ENCODE measurements around the gene HS3ST5.
A peak's percentile ranks its signal among the peaks of the same experiment; 100 is the strongest.

HS3ST5 gene

DNA sequence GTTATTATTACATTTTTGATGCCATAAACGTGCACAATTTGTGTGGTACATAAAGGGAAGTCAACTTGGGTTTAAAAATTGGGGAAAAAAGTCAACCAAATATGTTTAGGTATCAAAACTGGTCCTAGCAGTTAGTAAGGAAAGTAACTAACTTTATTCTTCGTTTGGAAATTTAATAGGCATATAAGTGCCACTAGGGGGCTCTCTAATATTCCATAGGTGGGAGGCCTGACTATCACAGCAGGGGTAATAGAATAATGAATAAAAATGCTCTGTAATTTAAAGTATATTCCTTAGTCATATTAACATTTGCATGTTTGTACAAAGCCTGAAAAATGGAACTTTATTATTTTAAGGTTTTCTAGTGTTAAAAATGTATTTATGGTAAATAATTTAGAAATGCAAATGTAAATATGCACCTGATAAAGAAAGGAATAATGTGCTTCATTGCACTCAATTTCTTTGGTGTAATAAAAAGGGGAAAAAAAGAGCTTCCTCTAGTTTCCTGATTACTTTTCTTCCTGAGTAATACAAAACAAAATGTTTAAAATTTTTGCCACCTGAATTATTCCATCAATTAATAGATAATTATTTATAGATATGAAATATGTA lies 246.2 kb downstream of the HS3ST5 start:
- no peak for DNase-seq (ENCODE audit: extremely low read depth, low read depth)
- TF ChIP-seq, protein P1, sequence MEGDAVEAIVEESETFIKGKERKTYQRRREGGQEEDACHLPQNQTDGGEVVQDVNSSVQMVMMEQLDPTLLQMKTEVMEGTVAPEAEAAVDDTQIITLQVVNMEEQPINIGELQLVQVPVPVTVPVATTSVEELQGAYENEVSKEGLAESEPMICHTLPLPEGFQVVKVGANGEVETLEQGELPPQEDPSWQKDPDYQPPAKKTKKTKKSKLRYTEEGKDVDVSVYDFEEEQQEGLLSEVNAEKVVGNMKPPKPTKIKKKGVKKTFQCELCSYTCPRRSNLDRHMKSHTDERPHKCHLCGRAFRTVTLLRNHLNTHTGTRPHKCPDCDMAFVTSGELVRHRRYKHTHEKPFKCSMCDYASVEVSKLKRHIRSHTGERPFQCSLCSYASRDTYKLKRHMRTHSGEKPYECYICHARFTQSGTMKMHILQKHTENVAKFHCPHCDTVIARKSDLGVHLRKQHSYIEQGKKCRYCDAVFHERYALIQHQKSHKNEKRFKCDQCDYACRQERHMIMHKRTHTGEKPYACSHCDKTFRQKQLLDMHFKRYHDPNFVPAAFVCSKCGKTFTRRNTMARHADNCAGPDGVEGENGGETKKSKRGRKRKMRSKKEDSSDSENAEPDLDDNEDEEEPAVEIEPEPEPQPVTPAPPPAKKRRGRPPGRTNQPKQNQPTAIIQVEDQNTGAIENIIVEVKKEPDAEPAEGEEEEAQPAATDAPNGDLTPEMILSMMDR (IDR thresholded peaks at IDR 0.05; ENCODE audit: low read depth, low read length), result peak; percentile 67

- DNase-seq (ENCODE audit: extremely low read depth, low read depth), result no peak
- TF ChIP-seq, protein P1 (IDR thresholded peaks at IDR 0.05; ENCODE audit: low read depth, low read length), result no peak
Measured at GRCh38 chr6:114092943-114093342, 249.9 kb downstream of the HS3ST5 start.

- no peak for DNase-seq (ENCODE audit: extremely low read depth, low read depth)
- TF ChIP-seq, protein P1 (IDR thresholded peaks at IDR 0.05; ENCODE audit: low read depth, low read length), result no peak
Measured at GRCh38 chr6:114090626-114091025, 252.2 kb downstream of the HS3ST5 start.

DNA sequence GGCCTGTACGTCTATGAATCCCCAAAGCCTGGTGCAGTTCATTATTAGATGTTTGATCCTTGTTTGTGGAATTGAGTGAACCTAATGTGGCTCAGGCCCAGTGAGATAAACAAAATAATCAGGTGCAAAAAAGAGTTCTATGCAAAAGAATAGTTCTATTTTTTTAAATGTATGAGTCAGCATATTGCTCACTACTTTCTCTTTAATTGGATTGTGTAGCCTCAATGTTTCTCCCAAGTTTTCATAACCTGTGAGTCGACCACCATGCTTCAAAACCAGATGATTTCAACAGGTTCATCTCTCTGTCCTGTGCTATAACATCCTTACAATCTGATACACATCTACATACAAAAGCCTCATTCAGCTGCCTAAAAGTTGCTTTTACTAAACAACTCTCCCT lies 255.3 kb downstream of the HS3ST5 start:
- no peak for DNase-seq (ENCODE audit: extremely low read depth, low read depth)
- TF ChIP-seq, protein P1 (IDR thresholded peaks at IDR 0.05; ENCODE audit: low read depth, low read length), result no peak

DNA sequence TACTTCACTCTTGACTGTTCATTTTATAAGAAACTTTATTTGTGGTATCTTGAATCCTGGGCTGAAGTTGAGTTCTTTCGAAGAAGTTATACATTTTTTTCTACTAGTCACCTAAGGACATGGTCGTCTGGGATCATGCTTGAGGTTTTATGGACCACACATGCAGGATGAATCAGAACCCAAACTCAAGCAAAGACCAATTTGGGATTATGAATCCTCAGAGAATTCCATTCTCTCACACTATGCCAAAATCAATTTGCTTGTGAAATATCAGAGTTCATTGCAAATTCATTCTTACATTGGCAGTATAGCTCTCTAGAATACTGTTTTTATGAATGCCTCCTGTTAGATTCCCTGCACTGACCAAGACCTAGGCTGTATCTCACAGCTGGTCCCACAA lies 257.6 kb downstream of the HS3ST5 start:
- peak; percentile 15 for DNase-seq (ENCODE audit: extremely low read depth, low read depth)

DNA sequence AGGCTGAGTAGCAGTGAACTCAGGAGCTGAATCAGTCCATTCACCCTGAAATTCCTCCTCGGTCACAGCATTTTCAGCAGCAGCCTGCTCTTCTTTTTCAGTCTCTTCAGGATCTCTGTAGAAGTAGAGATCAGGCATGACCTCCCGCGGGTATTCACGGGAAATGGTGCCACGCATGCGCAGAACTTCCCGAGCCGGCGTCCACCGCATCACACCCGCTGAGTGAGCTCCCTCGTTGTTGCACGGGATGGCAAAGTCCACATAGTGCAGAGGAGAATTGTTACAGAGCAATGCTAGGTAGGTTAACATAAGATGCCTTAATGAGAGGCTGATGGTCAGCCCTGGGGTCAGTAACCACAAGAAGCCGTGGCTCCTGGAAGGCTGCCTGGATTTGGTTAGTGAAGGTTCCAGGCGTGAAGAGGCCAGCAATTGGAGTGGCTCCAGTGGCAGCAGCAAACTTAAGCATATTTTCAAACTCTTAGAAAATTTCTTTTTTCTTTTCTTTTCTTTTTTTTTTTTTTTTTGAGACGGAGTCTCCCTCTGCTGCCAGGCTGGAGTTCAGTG lies 258.4 kb downstream of the HS3ST5 start:
- TF ChIP-seq, protein P1 (IDR thresholded peaks at IDR 0.05; ENCODE audit: low read depth, low read length), result no peak
- peak; percentile 19 for DNase-seq (ENCODE audit: extremely low read depth, low read depth)

More for the DNA sequence above, 257.6 kb downstream of the HS3ST5 start:
- TF ChIP-seq, protein P1 (IDR thresholded peaks at IDR 0.05; ENCODE audit: low read depth, low read length), result no peak

GRCh38 chr6:114083251-114083650 lies 259.6 kb downstream of the HS3ST5 start:
- DNase-seq (ENCODE audit: extremely low read depth, low read depth), result no peak
- TF ChIP-seq, protein P1 (IDR thresholded peaks at IDR 0.05; ENCODE audit: low read depth, low read length), result no peak

Measured in AG09319 (cell line).